Adrenal gland (tissue), 5 donors: ENCODE results near the gene PIEZO2.

ENCODE experiments used
- CTCF ChIP-seq, 6 experiments: fragments of 450-650 bp in 4 of 6; fragments of 200-600 bp in 2 of 6; sonication (generic) in 1 of 6; IDR thresholded peaks; 1 replicate in 5 of 6; 2 replicates in 1 of 6; pipeline versions ENCODE4 v1.5.1 to v1.8.0; 2016 to 2021; ENCODE audit warnings: antibody characterized with exemption in 6 of 6, mild to moderate bottlenecking in 2 of 6, moderate library complexity in 1 of 6
- POLR2A ChIP-seq, 2 donors: fragments of 450-650 bp; IDR thresholded peaks; one replicate each; pipeline ENCODE4 v1.6.1; 2017; ENCODE audit warnings: antibody characterized with exemption in 2 of 2, mild to moderate bottlenecking in 2 of 2, moderate library complexity in 1 of 2
- donor health status: DM: no; HTN: no; CAD: no.

DNA sequence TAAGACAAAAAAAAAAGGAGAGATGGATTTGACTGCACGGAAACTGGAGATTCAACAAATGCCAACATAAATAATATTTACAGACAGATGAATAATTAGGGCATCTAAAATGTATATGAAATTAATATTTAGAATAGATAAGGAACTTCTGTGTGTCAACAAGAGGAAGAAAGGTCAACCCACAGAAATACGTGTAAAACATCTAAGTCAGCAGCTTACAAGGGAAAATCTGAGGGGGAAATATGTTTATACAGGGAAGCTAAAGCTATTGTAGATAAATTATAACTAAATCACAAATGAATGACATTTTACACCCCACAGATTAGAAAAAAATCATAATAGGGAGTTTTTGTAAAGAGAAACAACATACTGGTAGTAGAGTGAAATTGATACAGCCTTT, 159.9 kb downstream of the PIEZO2 start:
- TF ChIP-seq CTCF (IDR thresholded peaks at IDR 0.05) (no peak), POLR2A (IDR thresholded peaks at IDR 0.05) (no peak)
